ENCODE results near the gene TFDP3.

The TFDP3 gene

DNA sequence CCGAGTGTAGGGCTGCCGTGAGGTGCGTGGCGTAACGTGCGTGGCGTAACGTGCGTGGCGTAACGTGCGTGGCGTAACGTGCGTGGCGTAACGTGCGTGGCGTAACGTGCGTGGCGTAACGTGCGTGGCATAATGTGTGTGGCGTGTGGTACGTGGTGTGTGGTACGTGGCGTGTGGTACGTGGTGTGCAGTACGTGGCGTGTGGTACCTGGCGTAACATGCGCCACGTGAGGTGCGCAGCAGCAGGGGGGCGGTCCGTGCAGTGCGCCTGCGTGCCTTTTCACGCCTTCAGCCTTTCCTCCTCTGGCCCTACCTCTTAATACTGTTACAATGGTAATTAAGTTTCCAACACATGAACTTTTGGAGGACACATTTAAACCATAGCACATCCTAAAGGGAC is at the start of gene TFDP3:
Gene TFDP3, minus strand, starts transcription at position 26 of the 400 bp plus-strand sequence. CDS start 95 bp downstream, outside the sequence.
- Histone ChIP-seq H3K4me1 (ENCODE audit: control insufficient read depth, insufficient read depth, low read length) (peaks cover 2% of the 10 kb centered on the region), H3K27me3 (ENCODE audit: control insufficient read depth, insufficient read depth, low read length) (0 out of 2 replicates have a peak, but pooled peaks cover 2% of the 10 kb centered on the region), H3K36me3 (ENCODE audit: control insufficient read depth, insufficient read depth, low read length) (no peaks in the 10 kb centered on the region), H3K9ac (ENCODE audit: low read depth, low read length) (no peak within 1 kb of the TSS), H3K4me3 (ENCODE audit: low read depth, low read length) (no peak within 1 kb of the TSS), H3K9me3 (ENCODE audit: control insufficient read depth, insufficient read depth, low read length) (no peaks in the 10 kb centered on the region), H3K27ac (ENCODE audit: low read depth, low read length) (no peak within 1 kb of the TSS)

GRCh38 chrX:133267621-133268020 is 49.5 kb upstream of the TFDP3 start:
- H3K27me3 ChIP-seq (ENCODE audit: control insufficient read depth, insufficient read depth, low read length): peaks cover 7% of the 10 kb centered on the region; the same call in 1 of the 2 replicates
- H3K36me3 ChIP-seq (ENCODE audit: control insufficient read depth, insufficient read depth, low read length): no peaks in the 10 kb centered on the region
- peaks cover 32% of the 10 kb centered on the region for H3K4me1 ChIP-seq (ENCODE audit: control insufficient read depth, insufficient read depth, low read length)
- H3K9me3 ChIP-seq (ENCODE audit: control insufficient read depth, insufficient read depth, low read length): no peaks in the 10 kb centered on the region
- H3K9ac ChIP-seq (ENCODE audit: low read depth, low read length): no peak overlapping the region
- H3K4me3 ChIP-seq (ENCODE audit: low read depth, low read length): no peak overlapping the region
- H3K27ac ChIP-seq (ENCODE audit: low read depth, low read length): no peak overlapping the region

- 0 out of 2 replicates have a peak overlapping the region, but pooled peaks have one; percentile 7 for H3K9ac ChIP-seq (ENCODE audit: low read depth, low read length)
- H3K27me3 ChIP-seq (ENCODE audit: control insufficient read depth, insufficient read depth, low read length): peaks cover 7% of the 10 kb centered on the region; the same call in 1 of the 2 replicates
- peak overlapping the region; percentile 25 for H3K4me3 ChIP-seq (ENCODE audit: low read depth, low read length)
- peaks cover 40% of the 10 kb centered on the region for H3K4me1 ChIP-seq (ENCODE audit: control insufficient read depth, insufficient read depth, low read length)
- H3K36me3 ChIP-seq (ENCODE audit: control insufficient read depth, insufficient read depth, low read length): no peaks in the 10 kb centered on the region
- peak overlapping the region; percentile 79 for H3K27ac ChIP-seq (ENCODE audit: low read depth, low read length)
- H3K9me3 ChIP-seq (ENCODE audit: control insufficient read depth, insufficient read depth, low read length): no peaks in the 10 kb centered on the region
These were observed 47.2 kb upstream of the TFDP3 start for GRCh38 chrX:133265331-133265730.

- Histone ChIP-seq H3K36me3 (ENCODE audit: control insufficient read depth, insufficient read depth, low read length) (no peaks in the 10 kb centered on the region), H3K9me3 (ENCODE audit: control insufficient read depth, insufficient read depth, low read length) (no peaks in the 10 kb centered on the region), H3K27ac (ENCODE audit: low read depth, low read length) (no peak overlapping the region), H3K4me3 (ENCODE audit: low read depth, low read length) (no peak overlapping the region), H3K27me3 (ENCODE audit: control insufficient read depth, insufficient read depth, low read length) (peaks cover 3% of the 10 kb centered on the region; the same call in 1 of the 2 replicates), H3K4me1 (ENCODE audit: control insufficient read depth, insufficient read depth, low read length) (peaks cover 18% of the 10 kb centered on the region; the same call in 1 of the 2 replicates), H3K9ac (ENCODE audit: low read depth, low read length) (no peak overlapping the region)
These were observed 40.3 kb upstream of the TFDP3 start for GRCh38 chrX:133258481-133258880.

DNA sequence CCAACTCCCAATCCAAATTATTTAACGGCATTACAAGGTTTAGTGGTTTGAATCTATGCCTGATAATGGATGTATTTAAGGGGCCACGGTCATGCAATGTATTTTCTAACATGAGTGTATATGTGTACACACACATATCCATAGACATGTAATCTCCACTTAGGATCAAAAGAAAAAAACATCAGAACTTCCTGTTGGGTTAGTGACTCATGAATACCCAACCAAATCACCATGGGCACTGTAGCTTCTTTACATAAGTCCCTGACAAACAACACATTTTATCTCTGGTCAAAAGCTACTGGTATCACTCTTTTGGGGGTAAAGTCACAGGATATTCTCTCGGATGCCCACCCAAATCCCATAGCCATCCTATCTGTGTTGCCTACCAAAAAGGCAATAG is 36.5 kb upstream of the TFDP3 start:
- Histone ChIP-seq H3K36me3 (ENCODE audit: control insufficient read depth, insufficient read depth, low read length) (no peaks in the 10 kb centered on the region), H3K9me3 (ENCODE audit: control insufficient read depth, insufficient read depth, low read length) (no peaks in the 10 kb centered on the region), H3K27me3 (ENCODE audit: control insufficient read depth, insufficient read depth, low read length) (0 out of 2 replicates have a peak, but pooled peaks cover 3% of the 10 kb centered on the region), H3K27ac (ENCODE audit: low read depth, low read length) (no peak overlapping the region), H3K4me3 (ENCODE audit: low read depth, low read length) (no peak overlapping the region), H3K9ac (ENCODE audit: low read depth, low read length) (no peak overlapping the region), H3K4me1 (ENCODE audit: control insufficient read depth, insufficient read depth, low read length) (peaks cover 26% of the 10 kb centered on the region)

GRCh38 chrX:133251204-133251603 is 33.0 kb upstream of the TFDP3 start:
- H3K4me3 ChIP-seq (ENCODE audit: low read depth, low read length): no peak overlapping the region
- no peaks in the 10 kb centered on the region for H3K36me3 ChIP-seq (ENCODE audit: control insufficient read depth, insufficient read depth, low read length)
- no peak overlapping the region for H3K9ac ChIP-seq (ENCODE audit: low read depth, low read length)
- peaks cover 46% of the 10 kb centered on the region for H3K4me1 ChIP-seq (ENCODE audit: control insufficient read depth, insufficient read depth, low read length)
- H3K27ac ChIP-seq (ENCODE audit: low read depth, low read length): no peak overlapping the region
- H3K27me3 ChIP-seq (ENCODE audit: control insufficient read depth, insufficient read depth, low read length): no peaks in the 10 kb centered on the region
- peaks cover 16% of the 10 kb centered on the region for H3K9me3 ChIP-seq (ENCODE audit: control insufficient read depth, insufficient read depth, low read length)

GRCh38 chrX:133250184-133251100 is 32.3 kb upstream of the TFDP3 start:
- Histone ChIP-seq H3K9me3 (ENCODE audit: control insufficient read depth, insufficient read depth, low read length) (peaks cover 19% of the 10 kb centered on the region), H3K4me1 (ENCODE audit: control insufficient read depth, insufficient read depth, low read length) (peaks cover 46% of the 10 kb centered on the region), H3K36me3 (ENCODE audit: control insufficient read depth, insufficient read depth, low read length) (no peaks in the 10 kb centered on the region), H3K27me3 (ENCODE audit: control insufficient read depth, insufficient read depth, low read length) (no peaks in the 10 kb centered on the region), H3K9ac (ENCODE audit: low read depth, low read length) (no peak overlapping the region), H3K27ac (ENCODE audit: low read depth, low read length) (peak overlapping the region; percentile 23), H3K4me3 (ENCODE audit: low read depth, low read length) (no peak overlapping the region)

DNA sequence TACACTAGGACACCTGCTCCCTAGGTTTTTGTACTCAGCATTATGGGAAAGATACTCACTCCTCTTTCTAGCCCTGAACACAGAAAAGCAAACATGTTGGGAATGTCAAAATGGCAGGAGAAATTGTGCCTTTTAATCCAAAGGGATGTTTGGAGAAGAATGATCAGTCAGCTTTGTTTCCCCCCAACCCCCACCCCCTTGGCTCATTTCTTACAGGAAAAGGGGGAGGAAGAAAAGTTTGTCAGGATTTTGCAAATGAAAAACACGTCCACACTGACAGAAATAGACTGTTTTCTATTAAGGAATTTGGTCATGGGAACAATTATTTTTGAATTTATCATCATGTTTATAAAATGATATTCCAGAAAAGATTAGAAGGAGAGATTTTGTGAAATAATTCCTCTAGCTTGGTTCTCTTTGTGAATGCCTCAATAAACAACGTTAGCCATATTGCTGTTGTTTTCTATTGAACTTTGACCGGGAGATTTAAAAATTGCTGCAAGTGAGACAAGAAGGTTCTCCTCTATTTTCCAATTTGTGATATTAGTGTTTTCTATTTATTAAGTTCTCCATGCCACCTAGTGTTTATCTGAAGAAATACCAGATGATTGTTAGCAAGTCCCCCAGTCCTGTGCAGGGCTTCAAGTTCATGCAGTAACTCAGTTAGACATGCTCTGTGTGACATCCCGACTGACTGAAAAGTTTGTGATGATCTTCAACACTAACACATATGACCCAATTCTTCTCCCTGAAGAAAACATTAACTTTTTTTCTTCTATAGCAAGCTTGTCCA is 31.3 kb upstream of the TFDP3 start:
- peaks cover 44% of the 10 kb centered on the region for H3K4me1 ChIP-seq (ENCODE audit: control insufficient read depth, insufficient read depth, low read length)
- no peak overlapping the region for H3K9ac ChIP-seq (ENCODE audit: low read depth, low read length)
- H3K36me3 ChIP-seq (ENCODE audit: control insufficient read depth, insufficient read depth, low read length): no peaks in the 10 kb centered on the region
- H3K9me3 ChIP-seq (ENCODE audit: control insufficient read depth, insufficient read depth, low read length): peaks cover 19% of the 10 kb centered on the region
- no peak overlapping the region for H3K4me3 ChIP-seq (ENCODE audit: low read depth, low read length)
- no peak overlapping the region for H3K27ac ChIP-seq (ENCODE audit: low read depth, low read length)
- no peaks in the 10 kb centered on the region for H3K27me3 ChIP-seq (ENCODE audit: control insufficient read depth, insufficient read depth, low read length)

DNA sequence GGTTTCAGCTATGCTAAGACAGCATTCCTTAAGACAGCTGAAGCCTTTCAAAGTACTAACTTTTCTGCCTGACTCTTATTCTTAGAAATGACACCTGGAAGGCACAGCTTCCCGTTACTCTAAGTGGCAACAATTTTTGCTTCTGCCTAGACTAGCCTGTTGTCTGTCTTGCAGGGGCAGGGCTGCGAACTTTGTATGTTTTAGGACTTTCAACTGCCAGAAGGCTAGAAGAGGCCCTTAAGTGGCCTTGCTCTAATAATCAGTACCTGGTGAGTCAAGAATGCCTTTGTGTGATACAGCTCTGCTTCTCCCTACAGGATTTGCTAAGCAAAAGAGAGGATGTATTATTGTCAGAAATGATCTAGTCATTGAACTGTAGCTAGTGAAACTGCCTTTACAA is 30.0 kb upstream of the TFDP3 start:
- Histone ChIP-seq H3K9me3 (ENCODE audit: control insufficient read depth, insufficient read depth, low read length) (peaks cover 19% of the 10 kb centered on the region), H3K27ac (ENCODE audit: low read depth, low read length) (no peak overlapping the region), H3K9ac (ENCODE audit: low read depth, low read length) (no peak overlapping the region), H3K27me3 (ENCODE audit: control insufficient read depth, insufficient read depth, low read length) (no peaks in the 10 kb centered on the region), H3K36me3 (ENCODE audit: control insufficient read depth, insufficient read depth, low read length) (no peaks in the 10 kb centered on the region), H3K4me1 (ENCODE audit: control insufficient read depth, insufficient read depth, low read length) (peaks cover 36% of the 10 kb centered on the region), H3K4me3 (ENCODE audit: low read depth, low read length) (no peak overlapping the region)

- Histone ChIP-seq H3K4me3 (ENCODE audit: low read depth, low read length) (no peak overlapping the region), H3K4me1 (ENCODE audit: control insufficient read depth, insufficient read depth, low read length) (peaks cover 36% of the 10 kb centered on the region), H3K36me3 (ENCODE audit: control insufficient read depth, insufficient read depth, low read length) (no peaks in the 10 kb centered on the region), H3K27me3 (ENCODE audit: control insufficient read depth, insufficient read depth, low read length) (no peaks in the 10 kb centered on the region), H3K27ac (ENCODE audit: low read depth, low read length) (no peak overlapping the region), H3K9ac (ENCODE audit: low read depth, low read length) (no peak overlapping the region), H3K9me3 (ENCODE audit: control insufficient read depth, insufficient read depth, low read length) (peaks cover 19% of the 10 kb centered on the region)
These were observed 28.8 kb upstream of the TFDP3 start for GRCh38 chrX:133246921-133247320.

Data from HUES48 (cell line).